Endothelial cell of umbilical vein (primary cell): ENCODE results near the gene HBEGF. TPM values are rescaled to one million over a fixed set of nuclear protein-coding genes. Genes with fewer than 3 reads are reported as not detected.
A peak's percentile ranks its signal among the peaks of the same experiment; 100 is the strongest.

Source experiments
- BruUV-seq: library from RNA; stranded (reverse); fragments of 400-500 nt; replicated peaks from 2 replicates; lab custom pipeline; 2021; lab: Mats Ljungman, UMichigan
- CTCF ChIA-PET: fragments of 300-600, 350-600 bp; sonication (Branson Sonifier 250); formaldehyde crosslinking; loops from one replicate; lab custom pipeline; 2021; ENCODE audit warnings: antibody characterized with exemption, inconsistent platforms; lab: Charles Lee
- POLR2A ChIA-PET: fragments of 300-600, 350-600 bp; sonication (Branson Sonifier 250); formaldehyde crosslinking; loops from one replicate; lab custom pipeline; 2021; ENCODE audit warnings: antibody characterized with exemption, inconsistent platforms; lab: Charles Lee
- DNase-seq: peaks from one replicate; pipeline ENCODE4 v3.0.0-alpha.2; 2011; ENCODE audit warnings: low read depth, low spot score
- FAIRE-seq: peaks from 2 replicates; lab custom pipeline; 2011; peaks lifted over from hg19 to GRCh38; lab: Jason Lieb, UNC
- H2AFZ ChIP-seq: 2 replicates; pipeline ENCODE4 v1.6.0; 2012; ENCODE audit warnings: low read depth, low read length, control low read depth, inconsistent platforms
- H3K27ac ChIP-seq: 2 replicates; pipeline ENCODE4 v1.5.1; 2011; ENCODE audit warnings: low read depth, mild to moderate bottlenecking, control low read depth, low read length, moderate library complexity; ENCODE audit not compliant: insufficient read depth
- H3K27me3 ChIP-seq, 2 experiments: 2 replicates each; pipeline versions ENCODE4 v1.6.0 to v1.6.1; 2011; ENCODE audit warnings: low read length in 2 of 2, mixed read lengths in 1 of 2; ENCODE audit not compliant: control insufficient read depth in 2 of 2, insufficient read depth in 2 of 2
- H3K36me3 ChIP-seq, 2 experiments: 2 replicates in 1 of 2; 3 replicates in 1 of 2; pipeline ENCODE4 v1.5.1; 2011; ENCODE audit warnings: low read length in 2 of 2, mild to moderate bottlenecking in 1 of 2, moderate library complexity in 1 of 2; ENCODE audit not compliant: control insufficient read depth in 2 of 2, insufficient read depth in 2 of 2; ENCODE audit errors: extremely low read depth in 1 of 2
- H3K4me1 ChIP-seq: 3 replicates; pipeline ENCODE4 v1.5.1; 2011; ENCODE audit warnings: mild to moderate bottlenecking, low read length; ENCODE audit not compliant: control insufficient read depth, insufficient read depth; ENCODE audit errors: extremely low read depth
- H3K4me2 ChIP-seq: 2 replicates; pipeline ENCODE4 v1.6.1; 2011; ENCODE audit warnings: low read length, control low read depth, mixed read lengths; ENCODE audit not compliant: insufficient read depth
- H3K4me3 ChIP-seq, 3 experiments: fragments of 200-600 bp in 1 of 3; sonication (generic), shearing (Covaris generic) in 1 of 3; replicated peaks in 1 of 3; 2 replicates each; pipeline ENCODE4 v1.5.1; 2011 to 2016; ENCODE audit warnings: control low read depth in 3 of 3, low read length in 3 of 3, mild to moderate bottlenecking in 2 of 3, inconsistent platforms in 1 of 3, low read depth in 1 of 3, moderate library complexity in 1 of 3; ENCODE audit not compliant: insufficient read depth in 1 of 3
- H3K79me2 ChIP-seq: 2 replicates; pipeline ENCODE4 v1.6.0; 2012; ENCODE audit warnings: low read length, inconsistent platforms; ENCODE audit not compliant: control insufficient read depth, insufficient read depth
- H3K9ac ChIP-seq: replicated peaks from 2 replicates; pipeline ENCODE3; 2011; ENCODE audit warnings: low read length, control low read depth; ENCODE audit not compliant: insufficient read depth; ENCODE audit errors: extremely low read depth
- H3K9me1 ChIP-seq: replicated peaks from 3 replicates; pipeline ENCODE4 v1.6.0; 2011; ENCODE audit warnings: mild to moderate bottlenecking, low read length; ENCODE audit not compliant: control insufficient read depth, insufficient read depth; ENCODE audit errors: extremely low read depth
- H3K9me3 ChIP-seq: replicated peaks from 2 replicates; pipeline ENCODE4 v1.5.1; 2012; ENCODE audit warnings: low read length, inconsistent platforms; ENCODE audit not compliant: control insufficient read depth, insufficient read depth
- H4K20me1 ChIP-seq: replicated peaks from 2 replicates; pipeline ENCODE3; 2011; ENCODE audit warnings: mild to moderate bottlenecking, low read length; ENCODE audit not compliant: control insufficient read depth, insufficient read depth; ENCODE audit errors: extremely low read depth
- EZH2 ChIP-seq: IDR thresholded peaks from 2 replicates; pipeline ENCODE4 v1.6.1; 2012; ENCODE audit warnings: borderline replicate concordance, low read depth, mild to moderate bottlenecking, moderate library complexity, low read length, inconsistent platforms; ENCODE audit not compliant: severe bottlenecking
- FOS ChIP-seq: IDR thresholded peaks from 2 replicates; pipeline ENCODE4 v1.6.1; 2011; ENCODE audit warnings: mild to moderate bottlenecking, low read length, moderate library complexity, borderline replicate concordance; ENCODE audit not compliant: insufficient read depth
- GATA2 ChIP-seq: IDR thresholded peaks from 2 replicates; pipeline ENCODE4 v1.7.0; 2011; ENCODE audit warnings: low read depth, mild to moderate bottlenecking, moderate library complexity, mixed read lengths, low read length; ENCODE audit not compliant: insufficient read length, insufficient read depth
- JUN ChIP-seq: IDR thresholded peaks from 2 replicates; pipeline ENCODE4 v1.6.1; 2011; ENCODE audit warnings: borderline replicate concordance, low read depth; ENCODE audit not compliant: insufficient read length, insufficient read depth
- MYC ChIP-seq: IDR thresholded peaks from one replicate; pipeline ENCODE4 v1.6.1; 2011; ENCODE audit warnings: mild to moderate bottlenecking, low read depth, low read length
- POLR2A ChIP-seq: IDR thresholded peaks from 2 replicates; pipeline ENCODE4 v1.6.1; 2012; ENCODE audit warnings: low read depth, mild to moderate bottlenecking, control low read depth, low read length
- POLR2AphosphoS5 ChIP-seq: IDR thresholded peaks from 2 replicates; pipeline ENCODE4 v1.6.1; 2012; ENCODE audit warnings: low read depth, mild to moderate bottlenecking, control low read depth, low read length, moderate library complexity; ENCODE audit not compliant: insufficient read depth
- dilution Hi-C: fragments of 300-500 bp; cut with MboI; formaldehyde crosslinking; loops from one replicate; pipeline ENCODE4 v1.15.0; 2019; ENCODE audit warnings: low sequenced_read_pairs; ENCODE audit not compliant: extremely low pct_ligation_motif_present
- intact Hi-C: fragments of 100-400 bp; cut with micrococcal nuclease; formaldehyde crosslinking; loops from one replicate; pipeline ENCODE4 v1.10.0; 2022
- polyA plus RNA-seq, 4 experiments: library from polyadenylated mRNA; depleted of rRNA in 3 of 4; stranded (reverse) in 3 of 4; unstranded in 1 of 4; fragments of >200 nt; gene quantifications; 2 replicates each; pipeline versions ENCODE4 v1.2.1 to v1.2.3, GENCODE V29; 2011 to 2012; ENCODE audit warnings: missing spikeins in 1 of 4
- total RNA-seq: library from RNA; stranded (reverse); gene quantifications from 2 replicates; pipeline ENCODE4 v1.2.3, GENCODE V29; 2021
- TF ChIP-seq, protein P1 (sequence below), 2 donors: IDR thresholded peaks; 1 replicate in 1 of 2; 2 replicates in 1 of 2; pipeline ENCODE4 v1.5.1; 2011; ENCODE audit warnings: low read length in 2 of 2, mild to moderate bottlenecking in 2 of 2, moderate library complexity in 2 of 2, control low read depth in 1 of 2, inconsistent platforms in 1 of 2, low read depth in 1 of 2; ENCODE audit not compliant: insufficient read depth in 1 of 2; ENCODE audit errors: extremely low read depth in 1 of 2
- TF ChIP-seq, protein P2 (sequence below): IDR thresholded peaks from 2 replicates; pipeline ENCODE4 v1.6.1; 2011; ENCODE audit not compliant: insufficient read depth, insufficient read length

Gene HBEGF
- total and polyA plus RNA-seq, 2 donors (not counting 3 experiments of a cell fraction or from before 2014, with no cell fraction given), result 33.2 to 79.8 TPM

DNA sequence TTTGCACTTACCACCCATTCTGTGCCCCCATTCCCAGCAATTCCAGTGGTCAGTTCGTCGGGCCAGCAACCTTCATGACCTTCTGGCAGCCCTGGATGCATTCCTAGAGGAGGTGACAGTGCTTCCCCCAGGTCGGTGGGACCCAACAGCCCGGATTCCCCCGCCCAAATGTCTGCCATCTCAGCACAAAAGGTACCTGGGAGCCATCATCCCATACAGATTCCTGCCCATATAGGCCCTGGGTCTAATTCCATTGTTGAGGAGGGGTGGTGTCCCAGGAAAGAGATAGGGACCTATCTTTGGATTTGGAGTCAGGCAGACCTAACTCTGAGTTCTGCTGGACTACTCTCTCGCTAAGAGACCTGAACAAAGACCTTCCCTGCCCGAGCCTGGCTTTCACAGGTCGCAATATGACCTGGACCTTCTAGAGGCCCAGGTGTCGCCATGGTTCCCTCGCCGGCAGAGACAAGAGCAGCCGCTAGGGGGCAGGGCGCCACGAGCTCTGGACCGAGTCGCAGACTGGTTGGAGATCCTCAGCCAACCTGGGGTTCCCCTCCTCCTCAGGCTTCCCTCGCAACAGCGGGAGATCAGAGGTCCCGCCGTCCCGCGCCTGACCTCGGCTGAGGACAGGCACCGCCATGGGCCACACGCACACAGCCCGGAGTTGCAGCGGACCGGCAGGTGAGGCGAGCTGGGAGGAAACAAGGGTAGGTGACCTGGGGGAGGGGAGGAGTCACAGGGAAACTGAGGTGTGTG lies 16.6 kb upstream of the HBEGF start:
- H3K79me2 ChIP-seq, result no peaks in the 10 kb centered on the region
- no peak overlapping the region for H3K27ac ChIP-seq
- intact Hi-C loops, result loop anchor here (1.0 kb wide), 2 partner anchors 272 to 357 kb away; no protein-coding TSS in a partner anchor
- no peaks in the 10 kb centered on the region for H3K9me3 ChIP-seq
- H3K9ac ChIP-seq, result no peak overlapping the region
- H3K4me3 ChIP-seq, result peak overlapping the region in 2 of 3 experiments; percentile 20 to 24
- H3K9me1 ChIP-seq, result no peaks in the 10 kb centered on the region
- dilution Hi-C loops, result no loop called here
- no peaks in the 10 kb centered on the region for H3K27me3 ChIP-seq
- H3K4me2 ChIP-seq, result peak overlapping the region; percentile 52
- BruUV-seq, result no TSS peak
- FAIRE-seq (peak; percentile 87), DNase-seq (peak; percentile 61)
- H2AFZ ChIP-seq, result peak overlapping the region; percentile 90
- H3K36me3 ChIP-seq, result no peaks in the 10 kb centered on the region
- peaks cover 3% of the 10 kb centered on the region for H3K4me1 ChIP-seq
- H4K20me1 ChIP-seq, result no peaks in the 10 kb centered on the region
- ChIA-PET CTCF (interaction anchor here (0.6 to 4.1 kb wide), 35 partner anchors 8 to 357 kb away, joined by 3 to 64 read pairs (median 5); partner anchors contain the start of genes HBEGF, IK, NDUFA2 and WDR55), POLR2A (no interaction called here)
- TF ChIP-seq, protein P1, sequence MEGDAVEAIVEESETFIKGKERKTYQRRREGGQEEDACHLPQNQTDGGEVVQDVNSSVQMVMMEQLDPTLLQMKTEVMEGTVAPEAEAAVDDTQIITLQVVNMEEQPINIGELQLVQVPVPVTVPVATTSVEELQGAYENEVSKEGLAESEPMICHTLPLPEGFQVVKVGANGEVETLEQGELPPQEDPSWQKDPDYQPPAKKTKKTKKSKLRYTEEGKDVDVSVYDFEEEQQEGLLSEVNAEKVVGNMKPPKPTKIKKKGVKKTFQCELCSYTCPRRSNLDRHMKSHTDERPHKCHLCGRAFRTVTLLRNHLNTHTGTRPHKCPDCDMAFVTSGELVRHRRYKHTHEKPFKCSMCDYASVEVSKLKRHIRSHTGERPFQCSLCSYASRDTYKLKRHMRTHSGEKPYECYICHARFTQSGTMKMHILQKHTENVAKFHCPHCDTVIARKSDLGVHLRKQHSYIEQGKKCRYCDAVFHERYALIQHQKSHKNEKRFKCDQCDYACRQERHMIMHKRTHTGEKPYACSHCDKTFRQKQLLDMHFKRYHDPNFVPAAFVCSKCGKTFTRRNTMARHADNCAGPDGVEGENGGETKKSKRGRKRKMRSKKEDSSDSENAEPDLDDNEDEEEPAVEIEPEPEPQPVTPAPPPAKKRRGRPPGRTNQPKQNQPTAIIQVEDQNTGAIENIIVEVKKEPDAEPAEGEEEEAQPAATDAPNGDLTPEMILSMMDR (IDR thresholded peaks at IDR 0.05; ENCODE audit: extremely low read depth in 1 of 2, insufficient read depth in 1 of 2, low read depth in 1 of 2, low read length in 2 of 2), result peak; percentile 97 to 98
- TF ChIP-seq FOS, result no peak

GRCh38 chr5:140362311-140362710 lies 15.9 kb upstream of the HBEGF start:
- no peak for FAIRE-seq

More at GRCh38 chr5:140362311-140362710, 15.9 kb upstream of the HBEGF start:
- intact Hi-C loops, result no loop called here
- H2AFZ ChIP-seq, result no peak overlapping the region
- no peaks in the 10 kb centered on the region for H3K9me3 ChIP-seq
- ChIA-PET CTCF (interaction anchor here (0.9 to 4.9 kb wide), 7 partner anchors 10 to 360 kb away, joined by 3 to 112 read pairs (median 7); no protein-coding TSS in a partner anchor), POLR2A (no interaction called here)
- H3K27me3 ChIP-seq, result no peaks in the 10 kb centered on the region
- H3K36me3 ChIP-seq, result no peaks in the 10 kb centered on the region
- no peak overlapping the region for H3K9ac ChIP-seq
- no peaks in the 10 kb centered on the region for H3K79me2 ChIP-seq
- peaks cover 3% of the 10 kb centered on the region for H3K4me1 ChIP-seq
- dilution Hi-C loops, result no loop called here
- BruUV-seq, result no TSS peak
- H4K20me1 ChIP-seq, result no peaks in the 10 kb centered on the region
- TF ChIP-seq, protein P2, sequence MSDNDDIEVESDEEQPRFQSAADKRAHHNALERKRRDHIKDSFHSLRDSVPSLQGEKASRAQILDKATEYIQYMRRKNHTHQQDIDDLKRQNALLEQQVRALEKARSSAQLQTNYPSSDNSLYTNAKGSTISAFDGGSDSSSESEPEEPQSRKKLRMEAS, result no peak
- TF ChIP-seq JUN, result no peak
- TF ChIP-seq MYC, result no peak
- TF ChIP-seq, protein P1 (IDR thresholded peaks at IDR 0.05; ENCODE audit: extremely low read depth in 1 of 2, insufficient read depth in 1 of 2, low read depth in 1 of 2, low read length in 2 of 2), result no peak
- TF ChIP-seq GATA2, result no peak
- TF ChIP-seq POLR2AphosphoS5, result no peak
- no peak for TF ChIP-seq EZH2
- no peak for TF ChIP-seq FOS
- no peak for TF ChIP-seq POLR2A
- no peak overlapping the region for H3K27ac ChIP-seq
- no peak overlapping the region for H3K4me3 ChIP-seq
- no peaks in the 10 kb centered on the region for H3K9me1 ChIP-seq
- DNase-seq, result no peak
- H3K4me2 ChIP-seq, result no peak overlapping the region
